ENCODE results near the gene TAGLN2. TPM values are rescaled to one million over a fixed set of nuclear protein-coding genes. Genes with fewer than 3 reads are reported as not detected.

TAGLN2 gene
- total and polyA plus RNA-seq, 10 of the 15 experiments (the other 5 are each of a cell fraction or from before 2014, with no cell fraction given) = 155 to 611 (median 363) TPM

DNA sequence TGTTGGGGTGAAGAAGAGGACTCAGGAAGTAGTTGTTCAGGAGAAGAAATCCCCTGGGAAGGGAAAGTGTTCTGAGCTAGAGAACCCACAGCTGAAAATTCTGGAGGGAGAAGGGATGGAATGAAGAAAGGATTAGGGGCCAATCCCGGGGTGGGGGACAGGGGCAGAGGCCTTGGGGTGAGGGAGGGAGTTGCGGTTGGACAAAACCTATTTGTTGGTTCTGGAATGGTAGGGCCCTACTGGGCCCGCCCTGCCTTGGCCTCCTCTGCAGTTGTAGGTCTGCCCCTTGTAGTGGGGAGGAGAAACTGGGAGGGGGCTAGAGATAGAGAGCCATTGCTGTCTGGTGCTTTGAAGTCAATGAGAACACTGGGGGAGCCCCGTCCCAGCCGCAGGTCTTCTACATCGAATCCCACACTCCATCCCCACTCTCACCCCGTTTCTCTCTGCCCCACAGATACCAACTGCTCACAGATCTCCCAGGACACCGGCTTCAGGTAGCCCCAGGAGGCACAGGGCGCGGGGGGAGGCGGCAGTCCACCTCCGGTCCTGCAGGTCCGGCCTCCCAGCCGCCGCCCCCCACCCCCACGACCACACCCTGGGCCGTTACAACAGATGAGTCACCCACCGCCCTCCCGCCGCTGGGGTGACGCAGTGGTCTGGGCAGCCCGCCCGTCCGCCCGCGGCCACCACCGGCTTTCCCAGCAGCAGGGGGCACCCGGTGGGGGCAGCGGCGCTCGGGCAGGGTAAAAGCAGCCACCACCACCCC is 1.1 kb downstream of the TAGLN2 start:
- ChIA-PET CTCF (interaction anchor here (0.6 to 22.4 kb wide), 12 partner anchors 12 to 423 kb away, joined by 3 to 422 read pairs (median 8); no protein-coding TSS in a partner anchor), SMC1A (ENCODE audit: uncharacterized antibody, unreplicated experiment) (interaction anchor here (0.5 to 8.1 kb wide), 9 partner anchors 8 to 125 kb away, joined by 3 to 83 read pairs (median 4); no protein-coding TSS in a partner anchor), RAD21 (ENCODE audit: unreplicated experiment) (interaction anchor here (1.3 to 7.5 kb wide), 8 partner anchors 8 to 1302 kb away, joined by 3 to 94 read pairs (median 7); partner anchors contain the start of genes AIM2 and TOMM40L), POLR2A (interaction anchor here (1.4 to 5.2 kb wide), 6 partner anchors 10 to 847 kb away, joined by 3 to 25 read pairs (median 10); partner anchors contain the start of gene AIM2)
- Histone ChIP-seq H3K9ac (ENCODE audit: control insufficient read depth, insufficient read depth, low read length) (peak overlapping the region; percentile 84), H3K9me3 (replicated peaks; ENCODE audit: control insufficient read depth, insufficient read depth, low read length) (no peaks in the 10 kb centered on the region), H3K36me3 (ENCODE audit: control insufficient read depth in 2 of 2, insufficient read depth in 2 of 2, low read length in 1 of 2) (peaks cover 6 to 14% of the 10 kb centered on the region in 2 experiments; a peak in 3 of 4 replicates), H3K27me3 (replicated peaks in 1 of 2; ENCODE audit: control insufficient read depth in 2 of 2, insufficient read depth in 2 of 2, low read length in 1 of 2) (no peaks in the 10 kb centered on the region), H3K4me3 (peak overlapping the region; percentile 82), H3K27ac (ENCODE audit: control insufficient read depth, insufficient read depth) (peak overlapping the region; percentile 82), H2AFZ (ENCODE audit: control insufficient read depth, low read depth, low read length) (no peak overlapping the region; the same call in 1 of the 2 replicates), H4K20me1 (ENCODE audit: control insufficient read depth, insufficient read depth) (no peaks in the 10 kb centered on the region), H3K79me2 (ENCODE audit: control insufficient read depth, insufficient read depth, low read length) (peaks cover 61% of the 10 kb centered on the region), H3K4me2 (ENCODE audit: control insufficient read depth, insufficient read depth) (peak overlapping the region; percentile 68), H3K4me1 (ENCODE audit: control insufficient read depth, insufficient read depth, low read length) (peaks cover 32% of the 10 kb centered on the region)
- intact Hi-C loops (cut with micrococcal nuclease; ENCODE audit: unreplicated experiment) = loop anchor here (10.0 kb wide), 1 partner anchor 849 kb away; the partner anchor contains the start of gene AIM2
- DNase-seq (ENCODE audit: low read depth, low spot score) (no peak), FAIRE-seq (no peak), ATAC-seq (peak; percentile 29)
- 0% methylated on average over 20 of the region's 31 CpGs for WGBS (ENCODE audit: insufficient coverage, insufficient replicate concordance, low lambda C conversion rate, missing lambda C conversion rate)
- in situ Hi-C loops (cut with MboI) = no loop called here
- BruUV-seq (replicated peaks) = TSS peak; percentile 88
- TF ChIP-seq STAT1 (conservative IDR thresholded peaks at IDR 0.05) = no peak
- TF ChIP-seq GATAD2B (conservative IDR thresholded peaks at IDR 0.05; ENCODE audit: low read depth) = peak; percentile 79; the same call in 1 of the 2 replicates
- no peak for TF ChIP-seq CTCF (IDR thresholded peaks at IDR 0.05 in 2 of 3, conservative IDR thresholded peaks at IDR 0.05 in 1 of 3; ENCODE audit: control insufficient read depth in 2 of 3, extremely low read depth in 1 of 3, insufficient read depth in 1 of 3, low read depth in 3 of 3, low read length in 3 of 3)
- TF ChIP-seq FOXK2 (IDR thresholded peaks at IDR 0.05) = peak; percentile 29; the same call in 1 of the 2 replicates
- peak in 1 of 2 experiments; percentile 26; a peak in 1 of 3 replicates for TF ChIP-seq EGR1 (IDR thresholded peaks at IDR 0.05; ENCODE audit: borderline replicate concordance in 1 of 2, low read depth in 2 of 2, low read length in 2 of 2)
- TF ChIP-seq SMAD1 (IDR thresholded peaks at IDR 0.05; ENCODE audit: low read depth, partially characterized antibody) = no peak
- TF ChIP-seq RAD21 (IDR thresholded peaks at IDR 0.05; ENCODE audit: insufficient read depth, low read depth, low read length) = no peak
- peak; percentile 76; the same call in 1 of the 2 replicates for TF ChIP-seq BACH1 (IDR thresholded peaks at IDR 0.05; ENCODE audit: borderline replicate concordance)
- peak; percentile 53 for TF ChIP-seq RELA (IDR thresholded peaks at IDR 0.05; ENCODE audit: borderline replicate concordance, partially characterized antibody)
- 0 out of 4 replicates have a peak, but pooled peaks of 1 of the 2 experiments have one; percentile 10 for TF ChIP-seq EP300 (IDR thresholded peaks at IDR 0.05; ENCODE audit: borderline replicate concordance in 1 of 2, control insufficient read depth in 1 of 2, low read depth in 2 of 2, low read length in 2 of 2)
- TF ChIP-seq, protein P1, sequence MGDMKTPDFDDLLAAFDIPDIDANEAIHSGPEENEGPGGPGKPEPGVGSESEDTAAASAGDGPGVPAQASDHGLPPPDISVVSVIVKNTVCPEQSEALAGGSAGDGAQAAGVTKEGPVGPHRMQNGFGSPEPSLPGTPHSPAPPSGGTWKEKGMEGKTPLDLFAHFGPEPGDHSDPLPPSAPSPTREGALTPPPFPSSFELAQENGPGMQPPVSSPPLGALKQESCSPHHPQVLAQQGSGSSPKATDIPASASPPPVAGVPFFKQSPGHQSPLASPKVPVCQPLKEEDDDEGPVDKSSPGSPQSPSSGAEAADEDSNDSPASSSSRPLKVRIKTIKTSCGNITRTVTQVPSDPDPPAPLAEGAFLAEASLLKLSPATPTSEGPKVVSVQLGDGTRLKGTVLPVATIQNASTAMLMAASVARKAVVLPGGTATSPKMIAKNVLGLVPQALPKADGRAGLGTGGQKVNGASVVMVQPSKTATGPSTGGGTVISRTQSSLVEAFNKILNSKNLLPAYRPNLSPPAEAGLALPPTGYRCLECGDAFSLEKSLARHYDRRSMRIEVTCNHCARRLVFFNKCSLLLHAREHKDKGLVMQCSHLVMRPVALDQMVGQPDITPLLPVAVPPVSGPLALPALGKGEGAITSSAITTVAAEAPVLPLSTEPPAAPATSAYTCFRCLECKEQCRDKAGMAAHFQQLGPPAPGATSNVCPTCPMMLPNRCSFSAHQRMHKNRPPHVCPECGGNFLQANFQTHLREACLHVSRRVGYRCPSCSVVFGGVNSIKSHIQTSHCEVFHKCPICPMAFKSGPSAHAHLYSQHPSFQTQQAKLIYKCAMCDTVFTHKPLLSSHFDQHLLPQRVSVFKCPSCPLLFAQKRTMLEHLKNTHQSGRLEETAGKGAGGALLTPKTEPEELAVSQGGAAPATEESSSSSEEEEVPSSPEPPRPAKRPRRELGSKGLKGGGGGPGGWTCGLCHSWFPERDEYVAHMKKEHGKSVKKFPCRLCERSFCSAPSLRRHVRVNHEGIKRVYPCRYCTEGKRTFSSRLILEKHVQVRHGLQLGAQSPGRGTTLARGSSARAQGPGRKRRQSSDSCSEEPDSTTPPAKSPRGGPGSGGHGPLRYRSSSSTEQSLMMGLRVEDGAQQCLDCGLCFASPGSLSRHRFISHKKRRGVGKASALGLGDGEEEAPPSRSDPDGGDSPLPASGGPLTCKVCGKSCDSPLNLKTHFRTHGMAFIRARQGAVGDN (IDR thresholded peaks at IDR 0.05) = 0 out of 2 replicates have a peak, but pooled peaks have one; percentile 15
- TF ChIP-seq ZSCAN29 (IDR thresholded peaks at IDR 0.05) = 0 out of 2 replicates have a peak, but pooled peaks have one; percentile 21
- peak; percentile 40 for TF ChIP-seq RUNX3 (IDR thresholded peaks at IDR 0.05; ENCODE audit: low read length)
- TF ChIP-seq DPF2 (IDR thresholded peaks at IDR 0.05) = peak; percentile 74; the same call in 1 of the 2 replicates
- 0 out of 2 replicates have a peak, but pooled peaks have one; percentile 8 for TF ChIP-seq TCF12 (IDR thresholded peaks at IDR 0.05; ENCODE audit: low read depth, low read length)
- TF ChIP-seq IKZF1 (conservative IDR thresholded peaks at IDR 0.05) = peak; percentile 32; the same call in 1 of the 2 replicates

Measured in GM12878 (cell line).